GM18861 (cell line): ENCODE data around the gene TNFRSF21.
A peak's percentile ranks its signal among the peaks of the same experiment; 100 is the strongest.
"Not testable (repeated sequence)": the region's sequence is repeated elsewhere in the genome, so short reads cannot be mapped to it uniquely, and the experiment has no call there.

Source experiments
- ATAC-seq: cut with Tn5 transposase; IDR thresholded peaks from one replicate; pipeline ENCODE4 v1.9.1; 2021; ENCODE audit not compliant: unreplicated experiment

The TNFRSF21 gene

GRCh38 chr6:47290124-47290834 lies 19.4 kb downstream of the TNFRSF21 start:
- no peak for ATAC-seq

DNA sequence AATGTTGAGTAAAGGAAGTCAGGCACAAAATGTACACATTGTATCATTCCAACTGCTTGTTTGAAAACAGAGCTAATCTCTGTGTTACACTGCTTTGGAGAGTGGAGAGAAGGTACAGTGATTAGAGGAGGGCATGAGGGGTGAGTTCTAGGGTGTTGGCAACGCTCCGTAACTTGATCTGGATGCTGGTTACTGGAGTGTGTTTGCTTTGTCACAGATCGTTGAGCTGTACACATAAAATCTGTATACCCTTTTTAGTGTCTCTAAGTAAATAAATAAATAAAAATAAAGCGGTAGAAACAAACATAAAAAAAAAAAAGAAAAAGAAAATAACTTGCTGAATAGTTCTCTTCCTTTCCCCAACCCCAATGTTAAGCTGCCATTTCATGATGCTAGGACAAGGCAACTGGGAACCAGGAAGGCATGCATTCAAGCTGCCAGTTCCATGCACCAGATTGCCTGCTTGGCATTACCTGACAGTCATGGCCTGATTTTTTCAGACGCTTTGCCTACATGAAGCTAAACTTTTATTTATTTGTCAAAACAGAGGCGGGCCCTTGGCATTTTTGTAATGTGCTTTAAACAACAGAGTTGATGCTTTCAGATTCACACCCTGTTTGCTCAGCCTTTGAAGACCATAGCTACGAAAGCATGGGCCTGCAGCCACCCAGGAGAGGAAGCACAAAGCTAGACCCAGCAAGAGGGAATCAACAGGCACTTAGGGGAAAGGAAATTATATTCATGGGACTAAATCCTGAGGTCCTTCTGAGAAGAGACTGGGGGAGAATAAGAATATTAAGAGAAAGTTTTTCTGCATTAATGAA lies 21.2 kb downstream of the TNFRSF21 start:
- no peak for ATAC-seq

- no peak for ATAC-seq
Observed at GRCh38 chr6:47286301-47286700, 23.4 kb downstream of the TNFRSF21 start.

DNA sequence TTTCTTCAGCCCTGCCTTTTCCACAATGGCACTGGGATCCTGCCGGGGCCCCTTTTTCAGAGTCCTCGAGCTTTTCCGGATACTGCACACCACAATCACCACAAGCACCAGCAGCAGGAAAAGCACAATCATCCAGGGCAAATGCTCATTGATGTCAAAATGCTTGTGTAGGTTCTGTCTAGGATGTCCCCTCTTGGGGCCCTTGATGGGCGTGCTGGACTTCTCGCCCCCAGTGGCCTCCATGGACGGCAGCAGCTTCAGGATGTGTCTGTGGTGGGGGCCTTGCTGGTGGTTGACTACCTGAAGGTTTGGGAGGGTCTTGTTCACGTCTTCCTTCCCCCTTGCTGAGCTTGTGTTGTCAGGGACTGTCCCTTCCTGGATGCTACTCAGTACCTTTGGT lies 25.7 kb downstream of the TNFRSF21 start:
- no peak for ATAC-seq

DNA sequence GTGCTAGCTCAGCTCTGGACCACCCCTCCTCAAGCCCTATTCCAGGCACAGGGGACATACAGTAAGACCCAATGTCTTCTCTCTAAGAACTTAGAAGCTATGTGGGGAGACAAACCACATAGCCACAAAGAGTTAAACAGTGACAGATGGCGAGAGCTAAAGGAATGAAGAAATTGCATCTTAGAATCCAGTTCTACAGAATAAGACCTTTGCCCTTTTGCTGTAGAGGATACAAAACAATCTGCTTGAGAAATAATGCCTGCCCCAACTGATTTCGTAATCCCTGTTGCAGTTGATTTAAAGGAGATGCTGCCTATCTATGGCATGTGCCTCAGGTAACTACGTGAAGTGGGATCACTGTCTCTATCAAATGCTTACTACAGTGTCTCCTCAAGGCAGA lies 31.2 kb downstream of the TNFRSF21 start:
- ATAC-seq, result peak; percentile 80

GRCh38 chr6:47277702-47278101 lies 32.0 kb downstream of the TNFRSF21 start:
- no peak for ATAC-seq

DNA sequence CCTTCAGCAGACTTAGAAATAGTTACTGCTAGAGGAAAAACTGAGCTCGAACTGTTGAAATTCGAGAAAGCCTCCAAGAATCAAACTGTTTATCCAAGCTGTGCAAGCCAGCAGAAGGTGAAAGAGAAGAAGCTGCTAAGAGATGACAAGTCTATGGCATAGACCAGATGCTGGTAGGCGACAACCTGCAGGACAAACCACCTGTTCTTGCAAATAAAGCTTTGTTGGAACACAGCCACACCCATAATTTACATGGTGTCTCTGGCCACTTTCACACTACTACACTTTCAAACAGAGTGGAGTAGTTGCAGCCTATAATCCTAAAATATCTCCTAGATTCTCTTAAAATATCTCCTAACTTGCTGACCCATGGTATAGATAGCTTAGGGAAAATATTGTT lies 33.3 kb downstream of the TNFRSF21 start:
- ATAC-seq, result no peak

- no peak for ATAC-seq
Observed at GRCh38 chr6:47275640-47276039, 34.1 kb downstream of the TNFRSF21 start.

GRCh38 chr6:47275132-47275531 lies 34.6 kb downstream of the TNFRSF21 start:
- not testable (repeated sequence) for ATAC-seq

- ATAC-seq, result no peak
Observed at GRCh38 chr6:47268572-47269187, 41.0 kb downstream of the TNFRSF21 start.

GRCh38 chr6:47267301-47267700 lies 42.4 kb downstream of the TNFRSF21 start:
- ATAC-seq, result no peak

GRCh38 chr6:47265971-47266370 lies 43.7 kb downstream of the TNFRSF21 start:
- no peak for ATAC-seq

DNA sequence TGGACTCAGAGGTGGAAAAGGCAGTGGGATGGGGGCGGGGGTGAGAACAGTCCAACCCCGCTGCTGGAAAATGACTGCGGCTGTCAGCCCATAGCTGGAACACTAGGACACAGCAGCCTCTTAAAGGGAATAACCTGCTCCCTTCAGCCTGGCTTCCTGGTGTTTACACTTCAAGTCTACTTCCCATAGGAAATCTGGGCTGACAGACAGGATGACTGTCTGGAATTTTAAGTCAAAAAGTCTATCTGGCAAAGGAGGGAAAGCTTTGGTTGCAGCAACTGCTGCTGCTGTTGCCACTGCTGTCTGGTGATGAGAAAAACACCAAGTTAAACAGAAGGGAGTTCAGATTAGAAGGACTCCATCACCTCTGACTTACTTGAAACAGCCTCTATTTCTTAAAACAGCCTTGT lies 44.9 kb downstream of the TNFRSF21 start:
- no peak for ATAC-seq

- no peak for ATAC-seq
Observed at GRCh38 chr6:47263268-47263667, 46.4 kb downstream of the TNFRSF21 start.

DNA sequence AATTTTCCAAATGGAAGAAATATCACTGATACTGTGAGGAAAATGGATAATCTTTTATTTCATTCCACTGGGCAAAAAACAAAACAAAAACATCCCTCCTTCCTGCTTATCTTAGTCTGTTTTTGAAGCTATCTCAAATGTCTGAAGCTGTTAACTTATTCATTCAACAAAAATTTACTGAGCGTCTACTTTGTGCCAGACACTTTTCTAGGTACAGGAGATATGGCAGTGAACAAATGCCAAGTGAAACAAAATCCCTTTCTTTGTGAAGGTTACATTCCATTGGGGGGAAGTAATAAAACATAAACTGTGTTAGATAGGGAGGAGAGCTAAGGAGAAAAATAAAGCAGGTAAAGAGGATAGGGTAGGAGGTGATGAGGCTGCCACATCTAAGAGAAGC lies 47.5 kb downstream of the TNFRSF21 start:
- no peak for ATAC-seq

GRCh38 chr6:47261191-47261590 lies 48.5 kb downstream of the TNFRSF21 start:
- no peak for ATAC-seq

GRCh38 chr6:47260021-47260420 lies 49.7 kb downstream of the TNFRSF21 start:
- ATAC-seq, result no peak

DNA sequence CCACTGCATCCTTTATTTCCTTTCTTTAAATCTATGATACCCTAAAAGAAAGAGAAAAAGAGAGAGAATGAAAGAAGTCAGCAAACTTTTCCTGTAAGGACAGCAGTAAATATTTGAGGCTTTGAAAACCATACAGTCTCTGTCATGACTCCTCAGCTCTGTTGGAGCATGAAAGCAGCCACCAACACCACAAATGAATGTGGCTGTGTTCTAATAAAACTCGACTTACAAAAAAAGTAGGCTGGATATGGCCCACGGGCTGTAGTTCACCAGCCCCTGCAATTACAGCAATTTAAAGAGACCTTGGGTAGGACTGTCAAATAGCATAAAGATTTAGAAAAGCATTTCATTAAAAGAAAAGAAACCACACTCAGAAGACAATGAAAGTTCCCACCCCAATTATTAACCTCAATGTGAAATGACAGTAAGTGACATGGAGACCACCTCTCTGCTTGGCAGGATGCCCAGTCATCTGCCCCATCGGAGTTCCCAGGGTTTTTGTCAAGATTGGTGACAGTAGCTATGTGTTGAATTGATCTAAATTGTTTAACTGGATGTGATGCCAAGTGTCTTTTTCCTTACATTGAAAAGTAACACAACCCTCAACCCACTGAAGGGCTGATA lies 50.9 kb downstream of the TNFRSF21 start:
- ATAC-seq, result no peak

DNA sequence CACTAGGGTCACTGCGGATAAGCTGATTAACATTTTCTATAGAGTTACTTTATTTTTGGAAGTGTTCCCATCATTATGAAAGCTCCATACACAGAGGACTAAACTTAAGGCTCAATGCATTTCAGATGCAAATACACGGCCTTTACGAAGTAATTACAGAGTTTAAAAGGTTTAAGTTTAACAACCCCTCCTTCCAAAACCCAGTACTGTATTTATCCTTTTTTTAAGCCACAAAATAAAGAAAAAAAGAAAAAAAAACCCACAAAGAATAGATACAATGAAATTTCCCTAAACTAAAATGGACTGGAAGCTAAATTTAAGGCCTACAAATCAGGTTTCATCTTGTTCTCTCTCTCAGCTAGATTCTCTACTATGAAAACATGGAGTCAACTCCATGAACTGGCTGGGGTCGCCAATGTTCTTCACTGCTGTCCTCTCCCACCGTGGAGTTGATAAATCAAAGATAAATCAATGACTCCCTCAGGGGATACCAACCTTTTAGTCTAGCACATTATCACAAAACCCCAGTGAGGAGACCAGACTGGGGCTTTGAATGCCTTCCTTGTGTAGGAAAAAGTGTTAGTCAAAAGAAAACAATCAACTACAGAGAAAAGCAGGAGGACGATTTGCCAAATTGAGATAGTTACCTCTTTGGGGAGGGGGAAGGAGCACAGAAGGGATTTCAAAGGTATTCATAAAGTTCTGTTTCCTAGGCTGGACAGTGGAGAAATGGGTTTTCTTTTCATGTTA lies 52.5 kb downstream of the TNFRSF21 start:
- no peak for ATAC-seq

- no peak for ATAC-seq
Observed at GRCh38 chr6:47256361-47256760, 53.3 kb downstream of the TNFRSF21 start.

GRCh38 chr6:47254906-47255305 lies 54.8 kb downstream of the TNFRSF21 start:
- ATAC-seq, result no peak
